K562 (cell line): ENCODE measurements around the gene CREM. TPM values are rescaled to one million over a fixed set of nuclear protein-coding genes. Genes with fewer than 3 reads are reported as not detected.

Experiments used
- ARNT ChIP-seq, 2 experiments: fragments of 450-650 bp; IDR thresholded peaks; 2 replicates each; pipeline ENCODE4 v1.6.1; 2016; ENCODE audit warnings: mild to moderate bottlenecking in 1 of 2
- BDP1 ChIP-seq: IDR thresholded peaks from 3 replicates; pipeline ENCODE4 v1.6.1; 2011; ENCODE audit not compliant: insufficient read length, insufficient read depth
- DPF2 ChIP-seq: fragments of 450-650 bp; IDR thresholded peaks from 2 replicates; pipeline ENCODE4 v1.6.1; 2016
- E2F5 ChIP-seq: sonication (generic); formaldehyde crosslinking; IDR thresholded peaks from 2 replicates; pipeline ENCODE4 v1.8.0; 2022; ENCODE audit warnings: mild to moderate bottlenecking, missing genetic modification reagents
- ELF1 ChIP-seq: fragments of 200-800 bp; sonication (Bioruptor generic); IDR thresholded peaks from 2 replicates; pipeline ENCODE4 v1.6.1; 2016; ENCODE audit warnings: missing genetic modification characterization, missing compliant biosample characterization
- ERF ChIP-seq: fragments of 450-650 bp; formaldehyde crosslinking; IDR thresholded peaks from 2 replicates; pipeline ENCODE4 v1.4.0; 2020; ENCODE audit warnings: mild to moderate bottlenecking, mixed read lengths
- FIP1L1 ChIP-seq: fragments of 200-400 bp; formaldehyde crosslinking; IDR thresholded peaks from 2 replicates; pipeline ENCODE4 v1.6.1; 2018; ENCODE audit warnings: mild to moderate bottlenecking, low read depth, low read length; ENCODE audit not compliant: poor library complexity, severe bottlenecking
- HCFC1 ChIP-seq: IDR thresholded peaks from 2 replicates; pipeline ENCODE4 v1.6.1; 2012; ENCODE audit warnings: low read depth, low read length, improper control_type of control experiment
- HNRNPH1 ChIP-seq: fragments of 200-400 bp; formaldehyde crosslinking; optimal IDR thresholded peaks from 2 replicates; pipeline ENCODE3; 2017; ENCODE audit warnings: low read depth, mild to moderate bottlenecking, low read length, moderate library complexity
- KLF16 ChIP-seq: IDR thresholded peaks from 2 replicates; pipeline ENCODE4 v1.6.1; 2016; ENCODE audit warnings: antibody characterized with exemption
- LEF1 ChIP-seq: fragments of 450-650 bp; IDR thresholded peaks from 2 replicates; pipeline ENCODE4 v1.6.1; 2016; ENCODE audit warnings: mild to moderate bottlenecking
- MAFG ChIP-seq: fragments of 450-650 bp; conservative IDR thresholded peaks from 2 replicates; pipeline ENCODE4 v1.6.1; 2016; ENCODE audit warnings: missing genetic modification characterization, missing compliant biosample characterization
- MEF2A ChIP-seq: IDR thresholded peaks from 2 replicates; pipeline ENCODE4 v1.6.1; 2011; ENCODE audit warnings: low read depth, mild to moderate bottlenecking, low read length, moderate library complexity; ENCODE audit not compliant: control insufficient read depth
- NELFE ChIP-seq: IDR thresholded peaks from 2 replicates; pipeline ENCODE4 v1.6.1; 2011; ENCODE audit warnings: mild to moderate bottlenecking; ENCODE audit not compliant: insufficient read depth, insufficient read length
- PHB ChIP-seq: fragments of 250-450 bp; sonication (Bioruptor Pico); IDR thresholded peaks from 2 replicates; pipeline ENCODE4 v1.5.0; 2021
- POLR2AphosphoS5 ChIP-seq: IDR thresholded peaks from 2 replicates; pipeline ENCODE4 v1.6.1; 2011; ENCODE audit warnings: mild to moderate bottlenecking, low read depth, low read length, moderate library complexity; ENCODE audit not compliant: control insufficient read depth, insufficient read depth
- POLR2H ChIP-seq: IDR thresholded peaks from 2 replicates; pipeline ENCODE4 v1.6.1; 2016; ENCODE audit warnings: missing genetic modification characterization, low read depth, mild to moderate bottlenecking, control low read depth, missing compliant biosample characterization, moderate library complexity
- TAF15 ChIP-seq: fragments of 200-400 bp; formaldehyde crosslinking; IDR thresholded peaks from 2 replicates; pipeline ENCODE4 v1.6.1; 2017; ENCODE audit warnings: mild to moderate bottlenecking, low read depth, low read length, moderate library complexity
- TBL1XR1 ChIP-seq, 2 experiments: IDR thresholded peaks; 2 replicates each; pipeline ENCODE4 v1.6.1; 2012; ENCODE audit warnings: improper control_type of control experiment in 2 of 2, low read length in 2 of 2, mild to moderate bottlenecking in 1 of 2
- XRCC4 ChIP-seq: IDR thresholded peaks from one replicate; pipeline ENCODE4 v1.6.1; 2011; ENCODE audit not compliant: insufficient read depth, insufficient read length; ENCODE audit errors: extremely low read depth
- polyA plus RNA-seq, 8 experiments: library from polyadenylated mRNA; depleted of rRNA in 4 of 8; stranded (reverse) in 5 of 8; unstranded in 3 of 8; fragments of >200 nt; fragmentation: Nextera tagmentation in 2 of 8; fragmentation: Illumina TruSeq in 1 of 8; extraction: Ambion mirVana in 2 of 8; extraction: Trizol in 1 of 8; gene quantifications; 2 replicates each; pipeline versions ENCODE4 v1.2.1 to v1.2.3, GENCODE V29; 2011 to 2014; ENCODE audit warnings: inconsistent platforms in 1 of 8, missing spikeins in 1 of 8
- total RNA-seq, 7 experiments: library from RNA; depleted of rRNA in 6 of 7; stranded (reverse); fragments of >200 nt in 6 of 7; fragmentation: Illumina TruSeq in 2 of 7; extraction: Trizol in 2 of 7; gene quantifications; 2 replicates each; pipeline versions ENCODE4 v1.2.1 to v1.2.3, GENCODE V29; 2011 to 2021; ENCODE audit warnings: low replicate concordance in 1 of 7
- TF ChIP-seq, protein P1 (sequence below): fragments of 450-650 bp; formaldehyde crosslinking; IDR thresholded peaks from 2 replicates; pipeline ENCODE4 v1.4.0; 2020; ENCODE audit warnings: mild to moderate bottlenecking, moderate library complexity
- TF ChIP-seq, protein P2 (sequence below): fragments of 450-650 bp; IDR thresholded peaks from 2 replicates; pipeline ENCODE4 v1.6.1; 2016; ENCODE audit warnings: antibody characterized with exemption
- TF ChIP-seq, protein P3 (sequence below): fragments of 450-650 bp; IDR thresholded peaks from 2 replicates; pipeline ENCODE4 v1.7.1; 2018; ENCODE audit warnings: mild to moderate bottlenecking, low read depth; ENCODE audit not compliant: partially characterized antibody

The CREM gene
- total and polyA plus RNA-seq, 9 of the 15 experiments (the other 6 are each of a cell fraction or from before 2014, with no cell fraction given), result 39.1 to 70.2 (median 48.3) TPM

GRCh38 chr10:35090162-35090954 lies 36.3 kb upstream of the CREM start, which contains the start of gene CUL2 (continued):
- TF ChIP-seq ELF1 (tag) (peak; percentile 84), POLR2AphosphoS5 (peak; percentile 55; the same call in 1 of the 2 replicates), MEF2A (no peak), E2F5 (no peak), TAF15 (no peak), FIP1L1 (no peak), NELFE (no peak), KLF16 (peak; percentile 82), HNRNPH1 (no peak), MAFG (tag) (no peak), TBL1XR1 (IDR thresholded peaks at IDR 0.05; ENCODE audit: low read length in 2 of 2) (no peak), DPF2 (peak; percentile 62), HCFC1 (peak; percentile 69), POLR2H (no peak), XRCC4 (no peak), BDP1 (no peak), ERF (CRISPR knock-in tag) (no peak), ARNT (IDR thresholded peaks at IDR 0.05) (peak; percentile 40 to 50; a peak in 1 of 4 replicates), LEF1 (no peak), PHB (CRISPR knock-in tag) (no peak)
- TF ChIP-seq, protein P1, sequence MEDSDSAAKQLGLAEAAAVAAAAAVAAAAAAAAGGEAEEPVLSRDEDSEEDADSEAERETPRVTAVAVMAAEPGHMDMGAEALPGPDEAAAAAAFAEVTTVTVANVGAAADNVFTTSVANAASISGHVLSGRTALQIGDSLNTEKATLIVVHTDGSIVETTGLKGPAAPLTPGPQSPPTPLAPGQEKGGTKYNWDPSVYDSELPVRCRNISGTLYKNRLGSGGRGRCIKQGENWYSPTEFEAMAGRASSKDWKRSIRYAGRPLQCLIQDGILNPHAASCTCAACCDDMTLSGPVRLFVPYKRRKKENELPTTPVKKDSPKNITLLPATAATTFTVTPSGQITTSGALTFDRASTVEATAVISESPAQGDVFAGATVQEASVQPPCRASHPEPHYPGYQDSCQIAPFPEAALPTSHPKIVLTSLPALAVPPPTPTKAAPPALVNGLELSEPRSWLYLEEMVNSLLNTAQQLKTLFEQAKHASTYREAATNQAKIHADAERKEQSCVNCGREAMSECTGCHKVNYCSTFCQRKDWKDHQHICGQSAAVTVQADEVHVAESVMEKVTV (CRISPR knock-in tag), result no peak
- TF ChIP-seq, protein P2, sequence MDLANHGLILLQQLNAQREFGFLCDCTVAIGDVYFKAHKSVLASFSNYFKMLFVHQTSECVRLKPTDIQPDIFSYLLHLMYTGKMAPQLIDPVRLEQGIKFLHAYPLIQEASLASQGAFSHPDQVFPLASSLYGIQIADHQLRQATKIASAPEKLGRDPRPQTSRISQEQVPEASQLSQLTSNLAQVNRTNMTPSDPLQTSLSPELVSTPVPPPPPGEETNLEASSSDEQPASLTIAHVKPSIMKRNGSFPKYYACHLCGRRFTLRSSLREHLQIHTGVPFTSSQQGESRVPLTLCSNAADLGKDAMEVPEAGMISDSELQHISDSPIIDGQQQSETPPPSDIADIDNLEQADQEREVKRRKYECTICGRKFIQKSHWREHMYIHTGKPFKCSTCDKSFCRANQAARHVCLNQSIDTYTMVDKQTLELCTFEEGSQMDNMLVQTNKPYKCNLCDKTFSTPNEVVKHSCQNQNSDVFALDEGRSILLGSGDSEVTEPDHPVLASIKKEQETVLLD, result no peak; the same call in 1 of the 2 replicates
- TF ChIP-seq, protein P3, sequence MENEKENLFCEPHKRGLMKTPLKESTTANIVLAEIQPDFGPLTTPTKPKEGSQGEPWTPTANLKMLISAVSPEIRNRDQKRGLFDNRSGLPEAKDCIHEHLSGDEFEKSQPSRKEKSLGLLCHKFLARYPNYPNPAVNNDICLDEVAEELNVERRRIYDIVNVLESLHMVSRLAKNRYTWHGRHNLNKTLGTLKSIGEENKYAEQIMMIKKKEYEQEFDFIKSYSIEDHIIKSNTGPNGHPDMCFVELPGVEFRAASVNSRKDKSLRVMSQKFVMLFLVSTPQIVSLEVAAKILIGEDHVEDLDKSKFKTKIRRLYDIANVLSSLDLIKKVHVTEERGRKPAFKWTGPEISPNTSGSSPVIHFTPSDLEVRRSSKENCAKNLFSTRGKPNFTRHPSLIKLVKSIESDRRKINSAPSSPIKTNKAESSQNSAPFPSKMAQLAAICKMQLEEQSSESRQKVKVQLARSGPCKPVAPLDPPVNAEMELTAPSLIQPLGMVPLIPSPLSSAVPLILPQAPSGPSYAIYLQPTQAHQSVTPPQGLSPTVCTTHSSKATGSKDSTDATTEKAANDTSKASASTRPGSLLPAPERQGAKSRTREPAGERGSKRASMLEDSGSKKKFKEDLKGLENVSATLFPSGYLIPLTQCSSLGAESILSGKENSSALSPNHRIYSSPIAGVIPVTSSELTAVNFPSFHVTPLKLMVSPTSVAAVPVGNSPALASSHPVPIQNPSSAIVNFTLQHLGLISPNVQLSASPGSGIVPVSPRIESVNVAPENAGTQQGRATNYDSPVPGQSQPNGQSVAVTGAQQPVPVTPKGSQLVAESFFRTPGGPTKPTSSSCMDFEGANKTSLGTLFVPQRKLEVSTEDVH, result peak; percentile 42
